ENCODE measurements around the gene HSF5. TPM values are rescaled to one million over a fixed set of nuclear protein-coding genes. Genes with fewer than 3 reads are reported as not detected.

The HSF5 gene
- total and polyA plus RNA-seq, 2 of the 13 experiments (the other 11 are each of a cell fraction or from before 2014, with no cell fraction given), result not detected

DNA sequence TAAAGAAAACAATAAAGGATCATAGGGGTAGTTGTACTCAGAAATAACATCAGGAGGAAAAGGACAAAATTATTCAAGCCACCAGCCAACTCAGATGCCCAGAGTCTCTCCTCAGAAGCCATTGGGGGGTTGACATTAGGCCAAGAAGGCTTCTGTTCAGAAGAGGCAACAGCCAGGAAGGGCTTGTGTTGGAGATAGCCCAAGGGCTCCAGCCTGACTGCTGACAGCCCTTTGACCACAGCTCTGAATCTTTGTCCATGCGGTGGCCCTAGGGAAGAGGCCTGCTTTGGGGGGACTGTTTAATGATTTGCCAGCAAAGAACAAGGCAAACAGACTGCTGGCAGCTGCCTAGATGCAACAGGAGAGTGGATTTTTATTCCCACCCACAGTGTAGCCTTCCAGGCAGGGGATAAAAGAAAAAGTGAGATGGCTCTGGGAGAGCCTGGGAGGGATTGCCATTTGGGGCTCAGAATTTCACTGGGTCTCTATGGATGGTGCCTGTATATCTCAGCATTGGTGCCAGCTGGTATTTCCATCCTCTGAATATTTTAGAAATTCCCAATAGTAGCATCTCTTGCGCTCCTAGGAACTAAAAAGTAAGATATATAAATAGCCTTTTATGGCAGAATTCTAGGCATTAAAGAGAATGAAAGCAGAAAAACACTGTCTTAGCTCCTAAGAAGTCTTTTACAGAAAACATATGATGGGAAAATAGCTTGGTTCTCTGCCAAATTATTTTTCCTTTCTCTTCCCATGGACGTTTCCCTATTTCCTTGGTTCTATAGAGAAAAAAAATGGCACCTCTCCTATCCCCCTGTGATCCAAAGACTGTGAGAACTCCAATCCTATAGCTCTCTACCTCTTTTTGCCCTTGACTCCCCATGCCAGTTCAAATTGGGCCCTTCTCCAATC, 106.8 kb downstream of the HSF5 start (continued):
- TF ChIP-seq MEIS1 (CRISPR knock-in tag; IDR thresholded peaks at IDR 0.05; ENCODE audit: borderline replicate concordance), result peak; percentile 89; the same call in 1 of the 2 replicates
- peak; percentile 82 for TF ChIP-seq ZNF335 (CRISPR knock-in tag; IDR thresholded peaks at IDR 0.05)
- peak; percentile 95 for TF ChIP-seq ZNF331 (CRISPR knock-in tag; IDR thresholded peaks at IDR 0.05)
- TF ChIP-seq ZBTB8A (CRISPR knock-in tag; IDR thresholded peaks at IDR 0.05; ENCODE audit: borderline replicate concordance, low read depth), result peak; percentile 91; the same call in 1 of the 2 replicates
- peak; percentile 82 for TF ChIP-seq YY1 (IDR thresholded peaks at IDR 0.05; ENCODE audit: insufficient read depth, insufficient replicate concordance, low read depth, low read length)
- TF ChIP-seq ZNF30 (CRISPR knock-in tag; IDR thresholded peaks at IDR 0.05), result no peak
- TF ChIP-seq, protein P1, sequence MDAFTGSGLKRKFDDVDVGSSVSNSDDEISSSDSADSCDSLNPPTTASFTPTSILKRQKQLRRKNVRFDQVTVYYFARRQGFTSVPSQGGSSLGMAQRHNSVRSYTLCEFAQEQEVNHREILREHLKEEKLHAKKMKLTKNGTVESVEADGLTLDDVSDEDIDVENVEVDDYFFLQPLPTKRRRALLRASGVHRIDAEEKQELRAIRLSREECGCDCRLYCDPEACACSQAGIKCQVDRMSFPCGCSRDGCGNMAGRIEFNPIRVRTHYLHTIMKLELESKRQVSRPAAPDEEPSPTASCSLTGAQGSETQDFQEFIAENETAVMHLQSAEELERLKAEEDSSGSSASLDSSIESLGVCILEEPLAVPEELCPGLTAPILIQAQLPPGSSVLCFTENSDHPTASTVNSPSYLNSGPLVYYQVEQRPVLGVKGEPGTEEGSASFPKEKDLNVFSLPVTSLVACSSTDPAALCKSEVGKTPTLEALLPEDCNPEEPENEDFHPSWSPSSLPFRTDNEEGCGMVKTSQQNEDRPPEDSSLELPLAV (CRISPR knock-in tag; conservative IDR thresholded peaks at IDR 0.05; ENCODE audit: low read depth), result no peak; the same call in 1 of the 2 replicates
- TF ChIP-seq, protein P2, sequence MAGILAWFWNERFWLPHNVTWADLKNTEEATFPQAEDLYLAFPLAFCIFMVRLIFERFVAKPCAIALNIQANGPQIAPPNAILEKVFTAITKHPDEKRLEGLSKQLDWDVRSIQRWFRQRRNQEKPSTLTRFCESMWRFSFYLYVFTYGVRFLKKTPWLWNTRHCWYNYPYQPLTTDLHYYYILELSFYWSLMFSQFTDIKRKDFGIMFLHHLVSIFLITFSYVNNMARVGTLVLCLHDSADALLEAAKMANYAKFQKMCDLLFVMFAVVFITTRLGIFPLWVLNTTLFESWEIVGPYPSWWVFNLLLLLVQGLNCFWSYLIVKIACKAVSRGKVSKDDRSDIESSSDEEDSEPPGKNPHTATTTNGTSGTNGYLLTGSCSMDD (CRISPR knock-in tag; IDR thresholded peaks at IDR 0.05), result no peak
- TF ChIP-seq, protein P3, sequence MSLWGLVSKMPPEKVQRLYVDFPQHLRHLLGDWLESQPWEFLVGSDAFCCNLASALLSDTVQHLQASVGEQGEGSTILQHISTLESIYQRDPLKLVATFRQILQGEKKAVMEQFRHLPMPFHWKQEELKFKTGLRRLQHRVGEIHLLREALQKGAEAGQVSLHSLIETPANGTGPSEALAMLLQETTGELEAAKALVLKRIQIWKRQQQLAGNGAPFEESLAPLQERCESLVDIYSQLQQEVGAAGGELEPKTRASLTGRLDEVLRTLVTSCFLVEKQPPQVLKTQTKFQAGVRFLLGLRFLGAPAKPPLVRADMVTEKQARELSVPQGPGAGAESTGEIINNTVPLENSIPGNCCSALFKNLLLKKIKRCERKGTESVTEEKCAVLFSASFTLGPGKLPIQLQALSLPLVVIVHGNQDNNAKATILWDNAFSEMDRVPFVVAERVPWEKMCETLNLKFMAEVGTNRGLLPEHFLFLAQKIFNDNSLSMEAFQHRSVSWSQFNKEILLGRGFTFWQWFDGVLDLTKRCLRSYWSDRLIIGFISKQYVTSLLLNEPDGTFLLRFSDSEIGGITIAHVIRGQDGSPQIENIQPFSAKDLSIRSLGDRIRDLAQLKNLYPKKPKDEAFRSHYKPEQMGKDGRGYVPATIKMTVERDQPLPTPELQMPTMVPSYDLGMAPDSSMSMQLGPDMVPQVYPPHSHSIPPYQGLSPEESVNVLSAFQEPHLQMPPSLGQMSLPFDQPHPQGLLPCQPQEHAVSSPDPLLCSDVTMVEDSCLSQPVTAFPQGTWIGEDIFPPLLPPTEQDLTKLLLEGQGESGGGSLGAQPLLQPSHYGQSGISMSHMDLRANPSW (CRISPR knock-in tag; IDR thresholded peaks at IDR 0.05; ENCODE audit: borderline replicate concordance), result peak; percentile 42; the same call in 1 of the 2 replicates
- TF ChIP-seq ZNF12 (CRISPR knock-in tag; IDR thresholded peaks at IDR 0.05), result peak; percentile 73
- TF ChIP-seq HNRNPUL1 (IDR thresholded peaks at IDR 0.05; ENCODE audit: low read depth, low read length), result peak; percentile 91
- peak; percentile 96 for TF ChIP-seq POLR2AphosphoS5 (IDR thresholded peaks at IDR 0.05; ENCODE audit: low read depth, low read length)
- TF ChIP-seq, protein P4, sequence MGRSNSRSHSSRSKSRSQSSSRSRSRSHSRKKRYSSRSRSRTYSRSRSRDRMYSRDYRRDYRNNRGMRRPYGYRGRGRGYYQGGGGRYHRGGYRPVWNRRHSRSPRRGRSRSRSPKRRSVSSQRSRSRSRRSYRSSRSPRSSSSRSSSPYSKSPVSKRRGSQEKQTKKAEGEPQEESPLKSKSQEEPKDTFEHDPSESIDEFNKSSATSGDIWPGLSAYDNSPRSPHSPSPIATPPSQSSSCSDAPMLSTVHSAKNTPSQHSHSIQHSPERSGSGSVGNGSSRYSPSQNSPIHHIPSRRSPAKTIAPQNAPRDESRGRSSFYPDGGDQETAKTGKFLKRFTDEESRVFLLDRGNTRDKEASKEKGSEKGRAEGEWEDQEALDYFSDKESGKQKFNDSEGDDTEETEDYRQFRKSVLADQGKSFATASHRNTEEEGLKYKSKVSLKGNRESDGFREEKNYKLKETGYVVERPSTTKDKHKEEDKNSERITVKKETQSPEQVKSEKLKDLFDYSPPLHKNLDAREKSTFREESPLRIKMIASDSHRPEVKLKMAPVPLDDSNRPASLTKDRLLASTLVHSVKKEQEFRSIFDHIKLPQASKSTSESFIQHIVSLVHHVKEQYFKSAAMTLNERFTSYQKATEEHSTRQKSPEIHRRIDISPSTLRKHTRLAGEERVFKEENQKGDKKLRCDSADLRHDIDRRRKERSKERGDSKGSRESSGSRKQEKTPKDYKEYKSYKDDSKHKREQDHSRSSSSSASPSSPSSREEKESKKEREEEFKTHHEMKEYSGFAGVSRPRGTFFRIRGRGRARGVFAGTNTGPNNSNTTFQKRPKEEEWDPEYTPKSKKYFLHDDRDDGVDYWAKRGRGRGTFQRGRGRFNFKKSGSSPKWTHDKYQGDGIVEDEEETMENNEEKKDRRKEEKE (IDR thresholded peaks at IDR 0.05), result no peak
- no peak; the same call in 1 of the 2 replicates for TF ChIP-seq MAZ (IDR thresholded peaks at IDR 0.05; ENCODE audit: borderline replicate concordance, low read depth, low read length)
- peak; percentile 79 for TF ChIP-seq MAZ (CRISPR knock-in tag; IDR thresholded peaks at IDR 0.05; ENCODE audit: low read depth)
- peak; percentile 97 for TF ChIP-seq KDM6A (CRISPR knock-in tag; IDR thresholded peaks at IDR 0.05; ENCODE audit: low read depth)
- no peak for TF ChIP-seq ZNF776 (CRISPR knock-in tag; IDR thresholded peaks at IDR 0.05)
- peak; percentile 82; the same call in 1 of the 2 replicates for TF ChIP-seq SPEN (CRISPR knock-in tag; IDR thresholded peaks at IDR 0.05; ENCODE audit: low read depth)
- no peak; the same call in 1 of the 2 replicates for TF ChIP-seq ZNF136 (CRISPR knock-in tag; IDR thresholded peaks at IDR 0.05; ENCODE audit: low read depth)
- peak; percentile 1; the same call in 1 of the 2 replicates for TF ChIP-seq CHD4 (IDR thresholded peaks at IDR 0.05; ENCODE audit: borderline replicate concordance, low read length)

Data from HepG2 (cell line).